ENCODE measurements around the gene SAMD4A.

GRCh38 chr14:54555651-54556050 is 11.3 kb upstream of the SAMD4A start:
- no peak for TF ChIP-seq POLR2A (IDR thresholded peaks at IDR 0.05)
- no peak for TF ChIP-seq CTCF (IDR thresholded peaks at IDR 0.05)
- no peak for TF ChIP-seq POLR2AphosphoS5 (IDR thresholded peaks at IDR 0.05)
- no peak for TF ChIP-seq EP300 (IDR thresholded peaks at IDR 0.05; ENCODE audit: low read depth)

Measured in transverse colon (tissue), 4 donors.